ENCODE results near the gene UCN2. TPM values are rescaled to one million over a fixed set of nuclear protein-coding genes. Genes with fewer than 3 reads are reported as not detected.

The UCN2 gene
- total RNA-seq, 1 donor from 2014 or later: not detected

- TF ChIP-seq CTCF (IDR thresholded peaks at IDR 0.05): no peak
- no peak overlapping the region for H3K27ac ChIP-seq
- no peak overlapping the region for H3K4me3 ChIP-seq
- ATAC-seq (no peak), DNase-seq (no peak)
- H3K4me1 ChIP-seq: peaks cover 3% of the 10 kb centered on the region
- no peaks in the 10 kb centered on the region for H3K9me3 ChIP-seq
- intact Hi-C loops (cut with DNase I): no loop called here
- H3K36me3 ChIP-seq: peaks cover 3% of the 10 kb centered on the region
- H3K27me3 ChIP-seq: peaks cover 13% of the 10 kb centered on the region
Measured at GRCh38 chr3:48593337-48593736, 29.8 kb upstream of the UCN2 start.

DNA sequence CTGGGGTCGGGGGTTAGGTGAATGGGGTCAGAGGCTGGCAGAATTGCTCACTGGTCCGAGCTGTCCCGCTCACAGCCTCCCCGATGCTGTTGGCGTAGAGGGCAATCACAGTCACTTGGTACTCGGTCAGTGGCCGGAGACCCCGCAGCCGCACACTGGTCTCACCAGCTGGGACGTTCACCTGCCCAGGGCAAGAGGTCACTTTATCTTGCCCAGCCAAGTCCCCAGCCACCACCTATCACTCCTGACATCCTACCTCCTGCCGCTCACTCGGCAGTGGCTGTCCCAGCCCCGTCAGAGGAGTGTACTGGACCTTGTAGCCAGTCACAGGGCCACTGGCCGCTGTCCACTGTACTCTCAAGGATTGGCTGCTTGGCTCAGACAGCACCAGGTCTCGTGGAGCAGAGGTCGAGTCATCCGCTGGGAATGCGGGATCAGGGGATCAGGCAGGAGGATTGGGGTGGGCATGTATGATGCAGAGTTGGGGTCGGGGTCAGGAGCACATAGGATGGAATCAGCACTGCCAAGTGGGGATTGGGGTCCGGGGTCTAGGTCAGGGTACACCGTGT is 29.0 kb upstream of the UCN2 start:
- H3K4me1 ChIP-seq: peaks cover 3% of the 10 kb centered on the region
- intact Hi-C loops (cut with DNase I): no loop called here
- H3K27ac ChIP-seq: no peak overlapping the region
- ATAC-seq (no peak), DNase-seq (no peak)
- no peak for TF ChIP-seq CTCF (IDR thresholded peaks at IDR 0.05)
- no peaks in the 10 kb centered on the region for H3K36me3 ChIP-seq
- no peak overlapping the region for H3K4me3 ChIP-seq
- H3K9me3 ChIP-seq: no peaks in the 10 kb centered on the region
- peaks cover 13% of the 10 kb centered on the region for H3K27me3 ChIP-seq

- no peak for TF ChIP-seq CTCF (IDR thresholded peaks at IDR 0.05)
- no peaks in the 10 kb centered on the region for H3K9me3 ChIP-seq
- peaks cover 13% of the 10 kb centered on the region for H3K27me3 ChIP-seq
- no peak overlapping the region for H3K4me3 ChIP-seq
- intact Hi-C loops (cut with DNase I): no loop called here
- ATAC-seq: no peak
- no peak for DNase-seq
- no peak overlapping the region for H3K27ac ChIP-seq
- peaks cover 3% of the 10 kb centered on the region for H3K4me1 ChIP-seq
- H3K36me3 ChIP-seq: no peaks in the 10 kb centered on the region
Measured at GRCh38 chr3:48591886-48592518, 28.4 kb upstream of the UCN2 start.

- DNase-seq: no peak
- H3K4me1 ChIP-seq: peaks cover 3% of the 10 kb centered on the region
Measured at GRCh38 chr3:48591436-48591835, 27.9 kb upstream of the UCN2 start.

DNA sequence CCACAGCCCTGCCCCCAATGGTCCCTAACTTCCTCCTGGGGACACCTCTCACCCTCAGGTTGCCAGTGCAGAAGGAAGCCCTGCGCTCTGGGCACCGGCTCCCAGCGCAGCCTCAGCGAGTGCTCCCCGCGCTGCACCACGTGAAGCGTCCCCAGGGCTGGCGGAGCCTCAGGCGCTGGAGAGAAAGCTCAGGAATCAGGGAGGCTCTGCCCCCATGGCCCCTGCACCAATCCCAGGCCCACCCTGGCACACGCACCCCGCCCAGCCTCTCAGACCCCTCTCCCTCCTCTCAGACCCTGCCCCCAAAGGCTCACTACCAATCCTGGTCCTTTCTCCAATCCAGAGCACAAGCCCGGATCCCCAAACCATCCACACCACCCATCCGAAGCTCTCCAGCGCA is 24.6 kb upstream of the UCN2 start:
- no peaks in the 10 kb centered on the region for H3K9me3 ChIP-seq
- no peak overlapping the region for H3K27ac ChIP-seq
- H3K4me3 ChIP-seq: no peak overlapping the region
- H3K36me3 ChIP-seq: no peaks in the 10 kb centered on the region
- no peak for TF ChIP-seq CTCF (IDR thresholded peaks at IDR 0.05)
- no peaks in the 10 kb centered on the region for H3K4me1 ChIP-seq
- H3K27me3 ChIP-seq: peaks cover 5% of the 10 kb centered on the region
- intact Hi-C loops (cut with DNase I): no loop called here
- ATAC-seq (no peak), DNase-seq (no peak)

More at GRCh38 chr3:48591436-48591835, 27.9 kb upstream of the UCN2 start:
- Histone ChIP-seq H3K4me3 (no peak overlapping the region), H3K36me3 (no peaks in the 10 kb centered on the region), H3K27ac (no peak overlapping the region), H3K27me3 (peaks cover 13% of the 10 kb centered on the region), H3K9me3 (no peaks in the 10 kb centered on the region)
- intact Hi-C loops (cut with DNase I): no loop called here
- no peak for TF ChIP-seq CTCF (IDR thresholded peaks at IDR 0.05)
- ATAC-seq: no peak

All from upper lobe of right lung (tissue), 1 donor.